Measurements from ENCODE around the gene FAM163B. TPM values are rescaled to one million over a fixed set of nuclear protein-coding genes. Genes with fewer than 3 reads are reported as not detected.
A peak's percentile ranks its signal among the peaks of the same experiment; 100 is the strongest.

The FAM163B gene
- polyA plus RNA-seq, 3 donors from 2014 or later = not detected

- Mint-ChIP-seq H3K4me1 (peaks cover 5% of the 10 kb centered on the region in 2 donors), H3K9me3 (no peaks in the 10 kb centered on the region), H3K4me3 (no peak overlapping the region), H3K27me3 (ENCODE audit: low read depth in 3 of 3) (peaks cover 7 to 22% (median 9%) of the 10 kb centered on the region in 3 donors), H3K27ac (no peak overlapping the region), H3K36me3 (no peaks in the 10 kb centered on the region)
- no peak for DNase-seq
These were observed 1.8 kb downstream of the FAM163B start for GRCh38 chr9:133607381-133607780.

- H3K36me3 Mint-ChIP-seq = no peaks in the 10 kb centered on the region
- no peak for DNase-seq
- peaks cover 5% of the 10 kb centered on the region in 2 donors for H3K4me1 Mint-ChIP-seq
- H3K27me3 Mint-ChIP-seq (ENCODE audit: low read depth in 3 of 3) = peaks cover 7 to 22% (median 9%) of the 10 kb centered on the region in 3 donors
- no peaks in the 10 kb centered on the region for H3K9me3 Mint-ChIP-seq
- no peak overlapping the region for H3K4me3 Mint-ChIP-seq
- H3K27ac Mint-ChIP-seq = no peak overlapping the region
These were observed 2.5 kb downstream of the FAM163B start for GRCh38 chr9:133606708-133607025.

- H3K4me1 Mint-ChIP-seq = peaks cover 5% of the 10 kb centered on the region in 2 donors
- peaks cover 7 to 19% (median 9%) of the 10 kb centered on the region in 3 donors for H3K27me3 Mint-ChIP-seq (ENCODE audit: low read depth in 3 of 3)
- H3K4me3 Mint-ChIP-seq = no peak overlapping the region
- DNase-seq = no peak
- no peak overlapping the region for H3K27ac Mint-ChIP-seq
- no peaks in the 10 kb centered on the region for H3K36me3 Mint-ChIP-seq
- no peaks in the 10 kb centered on the region for H3K9me3 Mint-ChIP-seq
These were observed 3.1 kb downstream of the FAM163B start for GRCh38 chr9:133605856-133606707.

- peaks cover 5% of the 10 kb centered on the region in 2 donors for H3K4me1 Mint-ChIP-seq
- no peak overlapping the region for H3K4me3 Mint-ChIP-seq
- no peaks in the 10 kb centered on the region for H3K9me3 Mint-ChIP-seq
- no peaks in the 10 kb centered on the region for H3K36me3 Mint-ChIP-seq
- DNase-seq = no peak
- peaks cover 7 to 16% (median 7%) of the 10 kb centered on the region in 3 donors for H3K27me3 Mint-ChIP-seq (ENCODE audit: low read depth in 3 of 3)
- H3K27ac Mint-ChIP-seq = no peak overlapping the region
These were observed 3.7 kb downstream of the FAM163B start for GRCh38 chr9:133605446-133605845.

- Mint-ChIP-seq H3K27me3 (ENCODE audit: low read depth in 3 of 3) (peaks cover 3 to 12% (median 4%) of the 10 kb centered on the region in 3 donors), H3K4me3 (peak overlapping the region in 1 of 5 donors; percentile 10), H3K36me3 (no peaks in the 10 kb centered on the region), H3K4me1 (peaks cover 5% of the 10 kb centered on the region in 2 donors), H3K27ac (no peak overlapping the region), H3K9me3 (no peaks in the 10 kb centered on the region)
- DNase-seq = no peak
These were observed 4.3 kb downstream of the FAM163B start for GRCh38 chr9:133604856-133605255.

GRCh38 chr9:133604214-133604613 is 5.0 kb downstream of the FAM163B start:
- DNase-seq = peak in 2 of 3 donors; percentile 13 to 18
- Mint-ChIP-seq H3K9me3 (no peaks in the 10 kb centered on the region), H3K27ac (no peak overlapping the region), H3K4me3 (peak overlapping the region in 1 of 5 donors; percentile 3), H3K4me1 (peaks cover 3 to 5% of the 10 kb centered on the region in 2 donors), H3K27me3 (ENCODE audit: low read depth in 3 of 3) (peaks cover 3 to 10% (median 4%) of the 10 kb centered on the region in 3 donors), H3K36me3 (no peaks in the 10 kb centered on the region)

- Mint-ChIP-seq H3K4me3 (no peak overlapping the region), H3K27ac (no peak overlapping the region), H3K4me1 (peaks cover 3 to 5% of the 10 kb centered on the region in 2 donors), H3K9me3 (peaks cover 0 to 2% (median 0%) of the 10 kb centered on the region in 6 donors), H3K27me3 (ENCODE audit: low read depth in 3 of 3) (peaks cover 1 to 8% (median 2%) of the 10 kb centered on the region in 3 donors), H3K36me3 (no peaks in the 10 kb centered on the region)
- no peak for DNase-seq
These were observed 5.9 kb downstream of the FAM163B start for GRCh38 chr9:133603135-133603927.

GRCh38 chr9:133602277-133602676 is 6.9 kb downstream of the FAM163B start:
- H3K9me3 Mint-ChIP-seq = peaks cover 2 to 8% (median 5%) of the 10 kb centered on the region in 6 donors
- peaks cover 0 to 10% (median 0%) of the 10 kb centered on the region in 3 donors for H3K27me3 Mint-ChIP-seq (ENCODE audit: low read depth in 3 of 3)
- no peak overlapping the region for H3K4me3 Mint-ChIP-seq
- no peak overlapping the region for H3K27ac Mint-ChIP-seq
- no peak for DNase-seq
- peaks cover 3 to 5% of the 10 kb centered on the region in 2 donors for H3K4me1 Mint-ChIP-seq
- H3K36me3 Mint-ChIP-seq = peaks cover 0 to 3% (median 0%) of the 10 kb centered on the region in 3 donors

GRCh38 chr9:133601746-133602145 is 7.4 kb downstream of the FAM163B start:
- peaks cover 3 to 13% (median 10%) of the 10 kb centered on the region in 6 donors for H3K9me3 Mint-ChIP-seq
- H3K36me3 Mint-ChIP-seq = peaks cover 3 to 6% (median 4%) of the 10 kb centered on the region in 3 donors
- H3K4me3 Mint-ChIP-seq = no peak overlapping the region
- peaks cover 0 to 12% (median 2%) of the 10 kb centered on the region in 3 donors for H3K27me3 Mint-ChIP-seq (ENCODE audit: low read depth in 3 of 3)
- H3K4me1 Mint-ChIP-seq = peaks cover 3 to 5% of the 10 kb centered on the region in 2 donors
- H3K27ac Mint-ChIP-seq = no peak overlapping the region
- no peak for DNase-seq

GRCh38 chr9:133600739-133601138 is 8.4 kb downstream of the FAM163B start:
- H3K27me3 Mint-ChIP-seq (ENCODE audit: low read depth in 3 of 3) = peaks cover 0 to 13% (median 2%) of the 10 kb centered on the region in 3 donors
- no peak overlapping the region for H3K27ac Mint-ChIP-seq
- peaks cover 3 to 5% of the 10 kb centered on the region in 2 donors for H3K4me1 Mint-ChIP-seq
- peaks cover 3 to 14% (median 10%) of the 10 kb centered on the region in 6 donors for H3K9me3 Mint-ChIP-seq
- DNase-seq = no peak
- no peak overlapping the region for H3K4me3 Mint-ChIP-seq
- H3K36me3 Mint-ChIP-seq = peaks cover 3 to 6% (median 4%) of the 10 kb centered on the region in 3 donors

- H3K36me3 Mint-ChIP-seq = peaks cover 3 to 6% (median 4%) of the 10 kb centered on the region in 3 donors
- H3K4me1 Mint-ChIP-seq = peaks cover 3 to 5% of the 10 kb centered on the region in 2 donors
- DNase-seq = no peak
- H3K27ac Mint-ChIP-seq = no peak overlapping the region
- H3K27me3 Mint-ChIP-seq (ENCODE audit: low read depth in 3 of 3) = peaks cover 0 to 13% (median 2%) of the 10 kb centered on the region in 3 donors
- no peak overlapping the region for H3K4me3 Mint-ChIP-seq
- peaks cover 3 to 14% (median 10%) of the 10 kb centered on the region in 6 donors for H3K9me3 Mint-ChIP-seq
These were observed 9.6 kb downstream of the FAM163B start for GRCh38 chr9:133599470-133600173.

- H3K36me3 Mint-ChIP-seq = peaks cover 3 to 6% (median 4%) of the 10 kb centered on the region in 3 donors
- H3K4me1 Mint-ChIP-seq = peaks cover 0 to under 1% of the 10 kb centered on the region in 2 donors
- peaks cover 3 to 14% (median 10%) of the 10 kb centered on the region in 6 donors for H3K9me3 Mint-ChIP-seq
- H3K27me3 Mint-ChIP-seq (ENCODE audit: low read depth in 3 of 3) = peaks cover 0 to 7% (median 2%) of the 10 kb centered on the region in 3 donors
- no peak overlapping the region for H3K27ac Mint-ChIP-seq
- DNase-seq = no peak
- H3K4me3 Mint-ChIP-seq = no peak overlapping the region
These were observed 10.2 kb downstream of the FAM163B start for GRCh38 chr9:133598978-133599377.

- Mint-ChIP-seq H3K4me3 (no peak overlapping the region), H3K9me3 (peaks cover 3 to 14% (median 10%) of the 10 kb centered on the region in 6 donors), H3K27me3 (ENCODE audit: low read depth in 3 of 3) (peaks cover 0 to 10% (median 2%) of the 10 kb centered on the region in 3 donors), H3K36me3 (peaks cover 3 to 6% (median 4%) of the 10 kb centered on the region in 3 donors), H3K27ac (no peak overlapping the region), H3K4me1 (no peaks in the 10 kb centered on the region)
- no peak for DNase-seq
These were observed 11.8 kb downstream of the FAM163B start for GRCh38 chr9:133597316-133597957.

Measured in immature natural killer cell (primary cell).